GM20000 (cell line): ENCODE data around the gene P3R3URF.
"Not testable (repeated sequence)": the region's sequence is repeated elsewhere in the genome, so short reads cannot be mapped to it uniquely, and the experiment has no call there.

Experiments
- DNase-seq: peaks from one replicate; pipeline ENCODE4 v3.0.0; 2012; ENCODE audit warnings: low spot score
- TF ChIP-seq, protein P1 (sequence below): IDR thresholded peaks from 2 replicates; pipeline ENCODE4 v1.5.1; 2012; ENCODE audit warnings: mild to moderate bottlenecking, control low read depth; ENCODE audit errors: extremely low read depth, missing control alignments

P3R3URF gene

GRCh38 chr1:46176211-46176865, at the start of gene P3R3URF:
TSS of gene P3R3URF (minus strand) at chr1:46176488. CDS start at chr1:46176471, 17 bp downstream.
- no peak for DNase-seq
- TF ChIP-seq, protein P1, sequence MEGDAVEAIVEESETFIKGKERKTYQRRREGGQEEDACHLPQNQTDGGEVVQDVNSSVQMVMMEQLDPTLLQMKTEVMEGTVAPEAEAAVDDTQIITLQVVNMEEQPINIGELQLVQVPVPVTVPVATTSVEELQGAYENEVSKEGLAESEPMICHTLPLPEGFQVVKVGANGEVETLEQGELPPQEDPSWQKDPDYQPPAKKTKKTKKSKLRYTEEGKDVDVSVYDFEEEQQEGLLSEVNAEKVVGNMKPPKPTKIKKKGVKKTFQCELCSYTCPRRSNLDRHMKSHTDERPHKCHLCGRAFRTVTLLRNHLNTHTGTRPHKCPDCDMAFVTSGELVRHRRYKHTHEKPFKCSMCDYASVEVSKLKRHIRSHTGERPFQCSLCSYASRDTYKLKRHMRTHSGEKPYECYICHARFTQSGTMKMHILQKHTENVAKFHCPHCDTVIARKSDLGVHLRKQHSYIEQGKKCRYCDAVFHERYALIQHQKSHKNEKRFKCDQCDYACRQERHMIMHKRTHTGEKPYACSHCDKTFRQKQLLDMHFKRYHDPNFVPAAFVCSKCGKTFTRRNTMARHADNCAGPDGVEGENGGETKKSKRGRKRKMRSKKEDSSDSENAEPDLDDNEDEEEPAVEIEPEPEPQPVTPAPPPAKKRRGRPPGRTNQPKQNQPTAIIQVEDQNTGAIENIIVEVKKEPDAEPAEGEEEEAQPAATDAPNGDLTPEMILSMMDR: no peak

DNA sequence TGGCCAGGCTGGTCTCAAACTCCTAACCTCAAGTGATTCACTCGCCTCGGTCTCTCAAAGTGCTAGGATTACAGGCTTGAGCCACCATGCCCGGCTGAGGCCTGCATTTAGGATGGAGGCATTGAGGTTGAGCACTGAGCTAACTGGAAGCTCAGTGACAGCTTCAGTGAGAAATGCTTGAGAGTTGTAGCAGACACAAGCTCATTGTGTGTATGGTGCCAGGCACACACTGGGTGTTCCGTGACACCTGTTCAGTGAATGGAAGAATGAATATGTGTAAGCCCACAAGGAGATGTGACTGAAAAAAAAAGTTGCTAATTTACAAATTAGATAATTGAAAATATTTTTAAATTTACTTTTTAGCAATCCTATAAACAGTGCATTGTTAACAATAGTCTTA, 48.7 kb upstream of the P3R3URF start:
- TF ChIP-seq, protein P1: no peak
- DNase-seq: no peak

DNA sequence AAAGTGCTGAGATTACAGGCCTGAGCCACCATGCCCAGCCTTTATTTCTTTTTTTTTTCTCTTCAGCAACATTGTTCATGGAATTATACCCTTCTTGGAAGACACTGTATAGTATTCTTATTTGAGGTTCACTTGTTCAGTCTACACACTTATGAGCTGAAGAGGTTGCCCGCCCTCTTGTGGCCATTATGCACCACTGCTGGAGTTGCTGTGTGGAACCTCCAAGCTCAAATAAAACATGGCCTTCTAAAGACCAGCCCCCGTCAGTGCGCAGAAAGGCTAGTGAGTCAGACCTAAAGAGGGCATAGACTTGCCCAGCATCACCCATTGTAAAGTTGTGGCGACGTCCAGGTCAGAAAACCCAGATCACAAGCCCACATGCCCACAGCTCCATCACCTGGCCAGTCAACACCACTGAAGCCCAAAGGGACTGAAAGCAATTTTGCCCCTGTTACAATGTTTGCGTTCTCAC, 47.2 kb upstream of the P3R3URF start:
- DNase-seq: peak; percentile 75
- TF ChIP-seq, protein P1: peak; percentile 95

- not testable (repeated sequence) for DNase-seq
Observed at GRCh38 chr1:46223055-46223454, 46.8 kb upstream of the P3R3URF start.

GRCh38 chr1:46221749-46222148, 45.5 kb upstream of the P3R3URF start:
- no peak for DNase-seq
- TF ChIP-seq, protein P1: no peak

DNA sequence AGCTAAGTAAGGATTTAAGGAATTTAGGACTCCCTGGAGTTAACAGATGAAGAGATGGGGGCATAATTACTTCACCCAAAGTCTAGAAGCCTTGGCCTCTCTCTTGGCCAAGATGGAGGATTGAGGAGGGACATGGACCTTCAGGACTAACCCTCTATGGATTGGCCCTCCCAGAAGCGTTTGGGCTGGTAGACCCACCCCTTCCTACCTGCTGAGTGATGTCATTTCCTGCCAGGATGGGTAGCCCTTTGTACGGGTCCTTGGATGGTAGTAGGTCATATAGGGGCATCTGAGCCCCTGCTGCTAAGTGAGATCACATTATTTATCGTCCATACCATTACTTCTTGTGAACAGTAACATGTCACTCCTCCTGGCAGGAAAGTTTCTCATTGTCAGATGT, 44.5 kb upstream of the P3R3URF start:
- no peak for DNase-seq
- TF ChIP-seq, protein P1: no peak

DNA sequence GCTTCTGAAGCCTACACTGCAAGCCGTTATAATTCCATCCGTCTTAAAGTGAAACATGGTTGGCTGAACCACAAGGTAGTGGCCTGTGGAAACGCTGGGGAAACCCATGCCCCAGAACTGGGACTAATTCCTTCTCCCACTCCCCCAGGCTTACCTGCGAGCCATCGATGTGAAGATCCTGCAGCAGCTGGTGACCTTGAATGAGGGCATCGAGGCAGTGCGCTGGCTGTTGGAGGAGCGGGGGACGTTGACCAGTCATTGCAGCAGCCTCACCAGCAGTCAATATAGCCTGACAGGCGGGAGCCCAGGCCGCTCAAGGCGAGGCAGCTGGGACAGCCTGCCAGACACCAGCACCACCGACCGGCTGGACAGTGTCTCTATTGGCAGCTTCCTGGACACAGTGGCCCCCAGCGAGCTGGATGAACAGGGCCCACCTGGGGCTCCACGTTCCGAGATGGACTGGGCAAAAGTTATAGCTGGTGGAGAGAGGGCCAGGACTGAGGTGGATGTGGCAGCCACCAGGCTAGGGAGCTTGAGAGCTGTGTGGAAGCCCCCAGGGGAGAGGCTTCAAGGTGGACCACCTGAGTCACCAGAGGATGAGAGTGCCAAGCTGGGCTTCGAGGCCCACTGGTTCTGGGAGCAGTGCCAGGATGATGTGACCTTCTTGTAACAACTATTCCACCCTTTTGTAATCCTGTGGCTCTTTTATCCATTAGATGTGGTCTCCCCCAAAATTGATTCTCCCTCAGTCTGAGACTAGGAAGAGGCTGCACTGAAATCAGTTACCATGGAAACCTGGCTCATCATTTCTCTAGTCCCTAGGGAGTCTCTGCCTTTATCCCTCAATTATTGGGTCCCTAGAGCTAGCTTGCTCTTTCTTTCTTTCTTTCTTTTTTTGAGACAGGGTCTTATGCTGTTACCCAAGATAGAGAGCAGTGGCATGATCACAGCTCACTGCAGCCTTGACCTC, 43.5 kb upstream of the P3R3URF start:
- TF ChIP-seq, protein P1: no peak
- no peak for DNase-seq
